ENCODE measurements around the gene ZNF280B.

ZNF280B gene

DNA sequence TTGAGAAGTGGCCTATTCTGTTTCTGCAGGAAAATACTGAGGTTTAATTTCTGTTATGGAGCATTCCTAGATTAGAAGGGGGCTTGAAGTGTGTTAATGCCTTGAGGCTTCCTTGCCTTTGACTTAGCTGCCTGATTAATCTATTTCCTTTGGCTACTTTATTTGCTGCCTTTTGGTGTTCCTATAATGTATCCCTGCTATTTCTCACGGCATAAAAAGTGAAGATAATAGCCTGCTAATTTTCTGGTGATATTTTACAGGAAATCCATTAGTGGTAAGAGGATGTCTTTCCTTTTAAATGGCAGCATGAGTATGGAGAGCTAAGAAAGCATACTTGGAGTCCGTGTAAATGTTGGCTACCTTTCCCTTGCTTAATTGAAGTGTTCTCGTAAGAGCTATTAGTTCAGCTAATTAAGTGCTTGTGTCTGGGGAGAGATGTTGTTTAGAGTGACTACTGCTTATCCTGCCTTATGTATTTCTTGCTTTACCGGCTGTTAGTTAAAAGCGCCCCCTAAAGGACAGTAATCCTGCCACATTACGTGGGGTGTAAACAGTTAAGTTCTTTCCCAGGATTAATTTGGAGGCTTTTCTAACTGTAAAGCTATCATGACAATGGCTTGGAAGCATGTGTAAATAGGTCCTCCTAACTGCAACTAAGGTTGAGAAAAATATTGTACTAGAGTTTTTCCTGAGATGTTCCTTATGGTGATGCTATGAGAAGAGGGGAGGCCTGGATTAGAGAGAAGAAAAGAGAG is 45.6 kb downstream of the ZNF280B start:
- DNase-seq (ENCODE audit: insufficient read length, low spot score) (no peak), FAIRE-seq (no peak)
- TF ChIP-seq, protein P1, sequence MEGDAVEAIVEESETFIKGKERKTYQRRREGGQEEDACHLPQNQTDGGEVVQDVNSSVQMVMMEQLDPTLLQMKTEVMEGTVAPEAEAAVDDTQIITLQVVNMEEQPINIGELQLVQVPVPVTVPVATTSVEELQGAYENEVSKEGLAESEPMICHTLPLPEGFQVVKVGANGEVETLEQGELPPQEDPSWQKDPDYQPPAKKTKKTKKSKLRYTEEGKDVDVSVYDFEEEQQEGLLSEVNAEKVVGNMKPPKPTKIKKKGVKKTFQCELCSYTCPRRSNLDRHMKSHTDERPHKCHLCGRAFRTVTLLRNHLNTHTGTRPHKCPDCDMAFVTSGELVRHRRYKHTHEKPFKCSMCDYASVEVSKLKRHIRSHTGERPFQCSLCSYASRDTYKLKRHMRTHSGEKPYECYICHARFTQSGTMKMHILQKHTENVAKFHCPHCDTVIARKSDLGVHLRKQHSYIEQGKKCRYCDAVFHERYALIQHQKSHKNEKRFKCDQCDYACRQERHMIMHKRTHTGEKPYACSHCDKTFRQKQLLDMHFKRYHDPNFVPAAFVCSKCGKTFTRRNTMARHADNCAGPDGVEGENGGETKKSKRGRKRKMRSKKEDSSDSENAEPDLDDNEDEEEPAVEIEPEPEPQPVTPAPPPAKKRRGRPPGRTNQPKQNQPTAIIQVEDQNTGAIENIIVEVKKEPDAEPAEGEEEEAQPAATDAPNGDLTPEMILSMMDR (IDR thresholded peaks at IDR 0.05; ENCODE audit: insufficient read depth, missing control alignments) = peak; percentile 17

DNA sequence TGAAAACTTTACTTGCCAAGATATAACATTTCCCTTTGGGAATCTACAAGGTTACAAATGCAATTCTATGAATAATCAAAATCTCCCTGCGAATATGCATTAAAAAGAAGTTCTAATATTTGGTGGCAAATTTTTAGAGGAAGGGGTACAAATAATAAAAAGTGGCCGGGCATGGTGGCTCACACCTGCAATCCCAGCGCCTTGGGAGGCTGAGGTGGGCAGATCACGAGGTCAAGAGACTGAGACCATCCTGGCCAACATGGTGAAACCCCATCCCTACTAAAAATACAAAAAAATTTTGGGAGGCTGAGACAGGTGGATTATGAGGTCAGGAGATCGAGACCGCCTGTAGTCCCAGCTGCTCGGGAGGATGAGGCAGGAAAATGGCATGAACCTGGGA is 47.0 kb downstream of the ZNF280B start:
- TF ChIP-seq, protein P1 (IDR thresholded peaks at IDR 0.05; ENCODE audit: insufficient read depth, missing control alignments) = no peak
- FAIRE-seq (no peak), DNase-seq (ENCODE audit: insufficient read length, low spot score) (no peak)

DNA sequence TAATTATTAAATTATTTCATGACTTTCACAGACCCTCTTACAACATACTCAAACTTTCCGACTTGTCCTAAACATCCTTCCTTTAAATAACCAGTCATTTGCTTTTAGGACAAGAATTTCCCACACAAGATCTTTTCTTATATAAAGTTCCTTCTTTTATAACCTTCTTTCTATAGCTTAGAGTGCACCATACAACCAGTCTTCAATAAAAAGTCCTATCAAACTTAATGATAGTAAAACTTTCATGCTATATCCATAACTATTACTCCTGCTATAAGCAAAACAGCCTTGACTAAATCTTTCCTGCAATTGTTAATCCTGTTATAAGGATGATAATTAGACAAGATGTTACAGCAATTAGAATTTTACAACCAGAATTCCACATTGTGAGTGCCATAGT is 47.4 kb downstream of the ZNF280B start:
- FAIRE-seq (no peak), DNase-seq (ENCODE audit: insufficient read length, low spot score) (no peak)
- TF ChIP-seq, protein P1 (IDR thresholded peaks at IDR 0.05; ENCODE audit: insufficient read depth, missing control alignments) = no peak

DNA sequence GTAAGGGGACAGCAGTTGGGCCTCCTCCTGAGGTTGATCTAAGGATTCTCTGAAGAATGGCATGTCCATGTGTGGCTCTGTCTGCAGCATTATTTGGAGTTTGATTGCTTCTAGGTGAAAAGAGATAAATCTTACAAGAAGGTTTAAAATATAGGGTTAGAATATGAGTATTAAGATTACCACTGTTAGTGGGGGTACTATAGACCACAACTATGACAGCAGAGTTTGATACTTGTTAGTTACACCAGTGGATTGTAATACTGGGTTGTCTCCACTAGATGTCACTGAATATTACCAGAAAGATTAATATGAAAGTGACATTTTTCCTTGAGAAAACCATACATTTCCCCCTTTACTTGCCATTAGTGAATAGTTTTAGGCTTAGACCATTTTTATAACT is 47.9 kb downstream of the ZNF280B start:
- DNase-seq (ENCODE audit: insufficient read length, low spot score) (no peak), FAIRE-seq (no peak)
- TF ChIP-seq, protein P1 (IDR thresholded peaks at IDR 0.05; ENCODE audit: insufficient read depth, missing control alignments) = peak; percentile 30

DNA sequence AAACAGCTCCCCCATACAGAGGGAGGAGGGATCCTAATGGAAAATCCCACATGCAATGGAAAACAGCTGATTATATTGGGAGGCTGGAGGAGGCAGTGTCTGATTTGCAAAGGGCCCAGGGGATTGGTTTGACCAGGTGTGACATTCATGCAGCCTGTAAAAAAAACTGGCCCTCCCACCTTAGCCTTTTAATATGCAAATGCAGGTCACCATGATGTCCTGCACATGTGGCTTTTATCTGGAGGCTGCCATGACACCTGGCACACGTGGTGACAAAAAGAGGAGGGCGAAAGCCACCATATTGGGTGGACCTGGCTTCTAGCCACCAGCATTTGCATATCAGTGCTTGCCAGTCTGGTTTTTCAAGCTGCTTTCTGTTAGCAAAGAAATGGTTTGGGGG is 48.5 kb downstream of the ZNF280B start:
- DNase-seq (ENCODE audit: insufficient read length, low spot score) (no peak), FAIRE-seq (no peak)
- TF ChIP-seq, protein P1 (IDR thresholded peaks at IDR 0.05; ENCODE audit: insufficient read depth, missing control alignments) = no peak

DNA sequence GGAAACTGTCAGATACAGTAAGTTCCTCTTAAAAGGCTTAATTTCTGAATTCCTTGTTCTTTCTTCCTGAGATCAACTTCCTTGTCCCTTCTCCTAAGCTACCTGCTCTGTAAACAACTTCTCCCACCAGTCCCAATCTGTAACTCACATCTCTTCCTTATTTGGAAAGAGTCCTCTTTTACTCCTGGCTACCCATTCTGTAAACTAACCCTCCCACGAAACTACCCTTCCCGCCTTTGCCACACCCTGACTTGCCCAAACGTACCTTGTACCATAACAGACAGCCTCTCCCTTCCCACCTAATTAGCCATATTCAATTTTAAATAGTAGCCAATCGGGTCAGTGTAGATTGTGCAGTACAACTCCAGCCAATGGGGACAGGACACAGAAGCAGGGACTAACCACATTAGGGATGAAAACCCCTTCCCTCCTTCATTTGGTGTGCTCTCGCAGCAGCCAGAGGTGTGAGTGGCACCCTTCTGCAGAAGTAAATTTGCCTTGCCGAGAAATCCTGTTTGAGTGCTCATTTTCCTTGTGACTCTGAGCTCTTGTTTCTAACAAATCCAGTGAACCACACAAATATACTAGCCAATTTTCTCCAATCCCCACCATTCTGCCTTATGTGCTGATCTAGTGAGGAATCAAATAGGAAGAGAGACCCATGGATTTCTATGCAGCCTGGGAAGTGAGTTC is 49.5 kb downstream of the ZNF280B start:
- FAIRE-seq (no peak), DNase-seq (ENCODE audit: insufficient read length, low spot score) (no peak)
- TF ChIP-seq, protein P1 (IDR thresholded peaks at IDR 0.05; ENCODE audit: insufficient read depth, missing control alignments) = no peak

DNA sequence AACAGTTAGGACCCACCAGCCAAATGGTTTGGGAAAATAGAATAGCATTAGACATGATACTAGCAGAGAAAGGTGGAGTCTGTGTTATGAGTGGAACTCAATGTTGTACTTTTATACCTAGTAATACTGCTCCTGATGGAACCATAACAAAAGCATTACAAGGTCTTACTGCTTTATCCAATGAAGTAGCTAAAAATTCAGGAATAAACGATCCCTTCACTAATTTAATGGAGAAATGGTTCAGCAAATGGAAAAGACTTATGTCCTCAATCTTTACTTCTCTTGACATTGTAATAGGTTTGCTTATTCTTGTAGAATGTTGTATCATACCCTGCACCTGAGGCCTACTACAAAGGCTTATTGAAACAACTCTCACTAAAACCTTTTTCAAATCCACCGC is 50.2 kb downstream of the ZNF280B start:
- no peak for DNase-seq (ENCODE audit: insufficient read length, low spot score)
- FAIRE-seq = no peak
- TF ChIP-seq, protein P1 (IDR thresholded peaks at IDR 0.05; ENCODE audit: insufficient read depth, missing control alignments) = no peak

Data from D721Med (cell line).